Measurements from ENCODE around the gene ATP8A1.
"Not testable (repeated sequence)": the region's sequence is repeated elsewhere in the genome, so short reads cannot be mapped to it uniquely, and the experiment has no call there.

The ATP8A1 gene

DNA sequence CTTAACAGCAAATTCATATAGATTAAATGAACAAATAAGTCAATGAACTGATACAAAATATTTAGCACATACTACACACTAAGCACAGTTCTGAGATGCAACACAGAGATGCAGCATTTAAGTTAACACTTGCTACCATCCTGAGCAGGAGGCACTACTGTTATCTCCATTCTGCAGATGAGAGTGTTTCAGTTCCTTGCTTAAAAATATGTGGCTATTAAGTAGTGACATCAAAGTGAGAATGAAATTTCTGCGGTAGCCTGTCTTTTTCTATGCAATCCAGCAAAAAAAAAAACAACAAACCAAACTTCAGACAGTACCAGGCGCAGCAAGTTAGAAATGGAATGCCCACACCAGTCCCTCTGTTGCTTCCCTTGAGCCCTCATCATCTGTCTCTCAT lies 168.8 kb downstream of the ATP8A1 start:
- in situ Hi-C loops (cut with MboI; ENCODE audit: low pct_unique_long_range_greater_than_20kb, low sequenced_read_pairs), result no loop called here
- no peak for DNase-seq

DNA sequence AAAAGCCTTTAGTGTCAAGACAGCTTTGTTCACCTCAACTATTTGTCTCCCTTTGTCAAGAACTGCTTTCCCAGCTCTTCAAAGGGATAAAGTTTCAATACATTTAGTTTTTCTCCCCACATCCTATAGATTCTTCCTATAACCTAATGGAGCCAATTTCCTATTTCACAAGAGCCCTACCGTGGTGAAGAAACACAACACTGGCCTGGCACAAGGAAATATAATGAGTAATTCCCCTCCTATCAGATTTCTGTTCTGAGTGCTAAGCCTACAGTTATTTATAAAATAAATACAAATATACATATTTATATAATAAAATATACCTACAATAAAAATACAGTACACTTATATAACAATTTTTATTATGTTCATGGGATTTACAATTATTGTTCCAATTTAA lies 169.7 kb downstream of the ATP8A1 start:
- DNase-seq, result no peak
- in situ Hi-C loops (cut with MboI; ENCODE audit: low pct_unique_long_range_greater_than_20kb, low sequenced_read_pairs), result no loop called here

DNA sequence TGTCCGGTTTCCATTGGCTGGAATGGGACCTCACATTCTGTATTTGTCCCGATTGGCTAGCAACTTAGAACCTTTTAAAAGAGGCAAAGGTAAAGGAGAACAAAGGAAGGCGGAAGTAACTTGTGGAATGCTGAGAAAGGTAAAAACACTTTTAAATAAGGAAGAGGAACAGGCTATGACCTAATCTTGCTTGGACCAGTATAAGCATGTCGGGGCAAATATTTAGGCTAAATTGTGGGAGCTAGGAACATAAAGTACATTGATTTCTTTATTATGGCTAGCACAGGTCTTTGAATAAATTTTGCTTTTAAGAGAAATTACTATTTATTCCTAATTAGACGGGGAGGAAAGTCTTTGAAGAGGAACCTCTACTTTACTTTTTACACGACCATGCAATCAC lies 170.7 kb downstream of the ATP8A1 start:
- in situ Hi-C loops (cut with MboI; ENCODE audit: low pct_unique_long_range_greater_than_20kb, low sequenced_read_pairs); DNase-seq: not testable (repeated sequence)

DNA sequence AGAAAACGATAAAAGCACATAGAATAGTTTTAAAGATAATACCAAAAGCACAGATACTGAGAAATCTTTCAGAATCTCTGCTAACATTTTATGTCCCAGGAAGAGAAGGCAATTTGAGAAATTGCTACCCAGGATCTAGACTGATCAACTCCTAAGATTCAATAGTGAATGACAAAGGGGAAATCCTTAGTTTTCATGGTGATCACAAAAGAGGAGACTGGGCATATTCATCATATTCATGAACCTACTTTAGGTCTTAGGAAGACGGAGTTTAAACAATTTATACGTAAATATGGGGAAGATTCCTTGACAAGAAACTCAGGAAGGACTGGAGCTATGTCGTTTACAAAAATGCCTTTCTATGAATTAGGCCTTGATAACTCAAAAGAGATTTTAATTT lies 172.3 kb downstream of the ATP8A1 start:
- no peak for DNase-seq
- in situ Hi-C loops (cut with MboI; ENCODE audit: low pct_unique_long_range_greater_than_20kb, low sequenced_read_pairs), result no loop called here

DNA sequence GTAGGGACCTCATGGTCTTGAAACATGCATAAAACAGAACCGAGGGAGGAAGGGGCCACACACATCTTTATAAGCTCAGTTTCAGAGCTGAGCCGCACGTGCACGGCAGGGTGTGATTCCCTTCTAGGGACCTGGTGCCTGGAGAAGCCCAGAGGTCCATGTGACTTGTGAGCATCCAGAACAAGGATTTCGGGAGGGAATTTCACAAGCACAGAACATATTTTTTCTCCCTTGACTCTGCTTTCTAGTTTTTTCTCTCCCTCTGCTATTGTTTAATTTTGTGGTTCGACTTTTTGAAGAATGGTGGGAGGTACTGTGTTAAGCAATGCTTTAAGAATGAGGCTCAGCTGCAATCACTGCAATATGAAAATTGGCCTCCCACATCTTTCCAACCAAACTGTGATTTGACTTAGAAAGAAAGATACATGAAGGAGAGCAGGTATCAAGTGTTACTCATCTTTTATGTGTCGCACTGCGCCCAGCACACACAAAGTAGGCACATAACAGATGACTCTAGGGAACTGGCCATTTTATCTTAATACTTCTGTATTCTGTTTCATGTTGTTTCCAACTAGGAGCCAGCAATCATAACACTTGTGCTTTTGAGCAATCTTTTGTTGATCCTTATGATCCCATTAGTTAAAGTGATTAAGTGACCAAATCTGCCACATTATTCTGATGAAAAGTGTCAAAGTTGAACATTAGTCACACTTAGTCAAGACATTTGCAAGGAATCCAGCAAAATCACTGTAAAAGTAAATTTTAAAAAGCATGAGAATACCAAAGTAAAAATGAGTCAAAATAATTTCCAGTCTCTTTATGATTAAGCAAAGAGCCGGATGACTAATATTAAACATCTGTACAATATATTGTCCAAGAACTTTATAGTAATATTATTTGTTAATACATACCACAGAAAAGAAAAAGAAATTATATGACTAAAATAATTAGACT lies 173.2 kb downstream of the ATP8A1 start:
- DNase-seq, result no peak
- in situ Hi-C loops (cut with MboI; ENCODE audit: low pct_unique_long_range_greater_than_20kb, low sequenced_read_pairs), result no loop called here

DNA sequence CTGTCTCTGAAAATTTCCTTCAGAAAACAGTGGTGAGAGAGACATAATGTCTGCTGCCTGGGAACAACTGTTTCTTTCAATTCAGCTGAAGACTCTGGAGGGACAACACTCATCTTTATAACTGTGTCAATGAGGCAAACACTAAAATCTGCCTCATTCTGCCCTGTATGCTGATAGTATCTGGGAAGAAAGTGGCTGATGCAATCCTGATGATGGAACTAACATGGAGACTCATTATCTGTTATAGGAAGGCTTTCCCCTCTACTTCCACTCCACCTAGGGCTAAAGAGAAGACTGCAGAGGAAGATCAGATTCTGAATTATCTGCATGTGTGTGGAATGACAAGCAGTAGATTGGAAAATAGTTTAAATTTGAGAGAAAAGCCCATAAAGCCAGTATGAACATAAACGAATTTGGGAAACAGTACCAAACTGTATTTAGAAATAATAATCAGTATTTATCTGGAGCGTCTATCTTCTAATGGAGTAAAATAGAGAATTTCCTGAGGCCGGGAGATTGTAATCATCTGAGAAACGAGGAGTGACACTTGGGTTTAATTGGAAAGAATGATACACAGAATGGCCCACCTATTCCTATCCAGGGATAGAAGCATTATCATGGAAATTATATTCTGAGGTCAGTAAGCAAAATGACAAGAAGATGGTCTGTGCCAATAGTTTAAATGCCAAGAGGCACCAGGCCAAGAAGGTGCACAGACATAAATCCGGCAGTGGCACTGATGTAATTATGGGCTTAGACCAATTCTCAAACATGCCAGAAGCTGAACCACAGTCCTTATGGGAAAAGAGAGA lies 174.2 kb downstream of the ATP8A1 start:
- DNase-seq, result no peak
- in situ Hi-C loops (cut with MboI; ENCODE audit: low pct_unique_long_range_greater_than_20kb, low sequenced_read_pairs), result no loop called here

DNA sequence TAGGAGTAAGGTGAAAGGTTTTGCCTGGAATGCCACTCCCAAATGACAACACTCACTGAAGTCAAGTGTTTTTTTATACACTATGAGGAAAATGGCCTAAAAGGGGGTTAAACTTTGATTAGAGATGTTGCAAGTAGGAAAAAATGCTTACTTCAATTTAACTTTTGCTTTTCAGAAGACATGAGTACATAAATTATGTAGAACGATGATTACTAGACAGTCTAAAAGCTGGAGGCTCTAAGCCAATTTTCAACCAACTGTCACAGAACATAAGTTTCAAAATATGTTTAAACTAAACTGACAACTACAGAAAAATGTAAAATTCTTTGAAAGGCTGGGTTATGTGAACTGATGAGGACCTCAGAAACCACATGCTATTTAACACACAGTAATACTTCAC lies 176.2 kb downstream of the ATP8A1 start:
- in situ Hi-C loops (cut with MboI; ENCODE audit: low pct_unique_long_range_greater_than_20kb, low sequenced_read_pairs), result no loop called here
- no peak for DNase-seq

DNA sequence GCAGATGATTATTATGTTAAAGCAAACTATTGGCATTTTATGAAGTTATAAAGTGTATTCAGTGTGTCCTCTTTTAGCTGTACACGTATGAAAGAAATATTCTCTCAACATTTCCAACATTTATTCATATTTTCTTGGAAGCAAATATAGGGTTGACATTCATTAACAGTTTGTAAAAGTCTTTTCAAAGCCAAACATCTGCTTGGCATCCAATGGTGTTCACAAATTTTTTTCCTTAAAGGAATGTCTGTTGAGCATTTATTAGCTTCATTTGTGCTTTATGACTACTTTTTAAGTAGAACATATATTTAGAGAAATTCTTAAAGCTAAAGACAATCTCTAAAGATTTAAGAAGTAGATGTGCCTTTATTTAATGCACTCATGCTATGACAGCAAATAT lies 176.6 kb downstream of the ATP8A1 start:
- in situ Hi-C loops (cut with MboI; ENCODE audit: low pct_unique_long_range_greater_than_20kb, low sequenced_read_pairs), result no loop called here
- DNase-seq, result no peak

DNA sequence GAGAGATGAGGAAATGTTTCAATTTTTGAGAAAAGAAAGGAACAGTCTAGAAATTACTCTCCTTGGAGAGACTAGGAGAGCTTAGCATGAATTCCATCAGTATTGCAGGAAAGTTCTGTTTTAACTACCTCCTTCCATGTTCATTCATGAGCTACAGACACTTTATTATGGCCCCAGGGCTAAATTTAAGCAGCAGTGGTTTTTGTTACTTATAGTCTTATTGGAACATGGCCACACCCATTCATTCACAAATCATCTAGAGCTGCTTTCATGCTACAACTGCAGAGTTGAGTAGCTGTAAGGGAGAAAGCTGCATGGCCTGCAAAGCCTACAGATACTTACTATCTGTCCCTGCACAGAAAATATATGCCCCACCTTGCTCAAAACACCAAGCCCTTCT lies 178.0 kb downstream of the ATP8A1 start:
- no peak for DNase-seq
- in situ Hi-C loops (cut with MboI; ENCODE audit: low pct_unique_long_range_greater_than_20kb, low sequenced_read_pairs), result no loop called here

DNA sequence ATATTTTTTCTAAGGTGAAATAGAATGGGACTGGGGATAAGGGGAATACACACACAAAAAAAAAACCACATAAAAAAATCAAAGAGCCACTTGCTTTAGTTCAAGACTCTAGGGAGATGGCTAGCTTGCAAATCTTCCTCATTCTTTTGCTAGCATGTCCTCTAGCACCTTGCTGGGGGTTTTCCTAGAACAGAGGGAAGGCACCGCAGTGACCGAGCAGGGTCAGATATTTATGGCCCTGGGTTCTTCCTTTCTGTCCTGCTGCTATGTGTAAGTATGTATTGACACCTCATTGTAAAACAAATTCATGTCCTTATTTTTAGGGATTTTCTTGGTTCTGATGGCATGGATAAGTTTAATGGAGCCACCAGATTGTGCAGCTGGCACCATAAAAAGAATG lies 178.4 kb downstream of the ATP8A1 start:
- DNase-seq, result no peak
- in situ Hi-C loops (cut with MboI; ENCODE audit: low pct_unique_long_range_greater_than_20kb, low sequenced_read_pairs), result no loop called here

DNA sequence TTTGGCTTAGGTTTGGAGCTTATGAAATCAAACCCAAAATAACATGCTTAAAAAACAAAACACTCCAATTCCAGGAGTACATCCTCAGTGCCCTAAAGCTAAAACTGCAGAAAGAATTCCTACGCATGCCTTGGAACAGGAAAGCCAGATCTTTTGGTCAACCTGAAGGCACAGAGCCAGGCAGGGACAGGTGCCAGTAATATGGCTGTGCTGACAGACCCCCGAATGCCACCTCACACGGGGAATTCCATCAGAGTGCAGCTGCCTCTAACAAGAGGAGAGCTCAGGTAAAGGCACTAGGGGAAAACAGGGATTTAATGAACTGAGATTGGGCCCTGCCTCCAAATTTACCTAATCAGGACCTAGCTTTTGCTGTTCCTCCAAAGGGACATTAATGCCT lies 182.5 kb downstream of the ATP8A1 start:
- DNase-seq, result no peak
- in situ Hi-C loops (cut with MboI; ENCODE audit: low pct_unique_long_range_greater_than_20kb, low sequenced_read_pairs), result no loop called here

DNA sequence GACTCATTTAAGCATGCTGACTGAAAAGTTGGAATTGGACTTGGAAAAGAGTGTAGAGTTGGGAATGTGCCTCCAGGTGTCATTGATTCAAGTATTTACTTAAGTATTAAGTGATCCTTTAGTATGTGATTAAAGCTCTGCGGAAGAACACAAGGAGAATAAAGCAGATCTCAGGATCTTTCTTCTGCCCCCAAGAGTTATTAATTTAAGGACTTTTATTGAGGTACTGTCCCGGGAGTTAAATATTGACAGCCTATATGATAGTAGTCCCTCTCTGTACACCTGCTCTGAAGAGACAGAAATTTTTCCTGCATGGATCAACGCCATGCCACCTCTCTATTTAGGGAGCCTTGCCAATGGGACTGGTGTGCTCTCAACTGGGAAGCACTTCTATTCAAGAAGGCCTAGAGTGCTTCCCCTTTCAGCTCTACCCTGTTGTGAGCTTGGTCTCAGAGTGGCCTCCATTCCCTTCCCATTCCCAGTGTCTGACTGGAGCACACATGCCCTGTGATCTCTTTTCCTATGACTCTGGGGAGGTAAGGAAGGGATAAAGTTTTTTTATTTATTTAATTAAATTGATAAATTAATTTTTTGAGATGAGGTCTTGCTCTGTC lies 183.7 kb downstream of the ATP8A1 start:
- in situ Hi-C loops (cut with MboI; ENCODE audit: low pct_unique_long_range_greater_than_20kb, low sequenced_read_pairs), result no loop called here
- DNase-seq, result no peak

DNA sequence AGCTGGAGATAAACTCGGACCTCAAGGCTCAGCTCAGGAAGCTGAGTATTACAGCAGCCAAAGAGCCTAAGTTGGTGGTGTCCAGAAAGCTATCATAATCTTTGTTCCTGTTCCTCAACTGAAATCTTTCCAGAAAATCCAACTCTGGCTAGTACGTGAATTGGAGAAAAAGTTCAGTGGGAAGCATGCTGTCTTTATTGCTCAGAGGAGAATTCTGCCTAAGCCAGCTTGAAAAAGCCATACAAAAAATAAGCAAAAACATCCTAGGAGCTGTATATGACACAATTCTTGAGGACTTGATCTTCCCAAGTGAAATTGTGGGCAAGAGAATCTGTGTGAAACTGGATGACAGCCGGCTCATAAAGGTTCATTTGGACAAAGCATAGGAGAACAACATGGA lies 185.0 kb downstream of the ATP8A1 start:
- in situ Hi-C loops (cut with MboI; ENCODE audit: low pct_unique_long_range_greater_than_20kb, low sequenced_read_pairs), result no loop called here
- DNase-seq, result no peak

DNA sequence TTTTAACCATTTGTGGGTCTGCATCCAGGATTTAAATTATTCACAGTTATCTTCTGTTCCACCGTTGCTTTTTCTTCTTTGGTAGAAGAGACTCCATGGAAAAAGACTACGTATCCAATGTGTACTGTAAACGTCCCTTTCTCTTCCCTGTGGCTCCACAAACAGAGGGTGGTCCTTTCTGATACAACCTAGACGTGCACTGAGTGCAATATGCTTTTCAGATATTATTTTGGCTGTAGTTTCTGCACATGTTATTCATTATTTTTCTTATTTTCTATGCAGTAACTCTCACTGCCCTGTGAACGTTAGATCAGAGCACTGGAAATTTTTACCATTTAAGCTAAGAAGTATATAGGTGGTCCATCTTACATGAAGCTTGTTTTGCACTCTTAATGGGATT lies 186.9 kb downstream of the ATP8A1 start:
- in situ Hi-C loops (cut with MboI; ENCODE audit: low pct_unique_long_range_greater_than_20kb, low sequenced_read_pairs), result no loop called here
- no peak for DNase-seq

DNA sequence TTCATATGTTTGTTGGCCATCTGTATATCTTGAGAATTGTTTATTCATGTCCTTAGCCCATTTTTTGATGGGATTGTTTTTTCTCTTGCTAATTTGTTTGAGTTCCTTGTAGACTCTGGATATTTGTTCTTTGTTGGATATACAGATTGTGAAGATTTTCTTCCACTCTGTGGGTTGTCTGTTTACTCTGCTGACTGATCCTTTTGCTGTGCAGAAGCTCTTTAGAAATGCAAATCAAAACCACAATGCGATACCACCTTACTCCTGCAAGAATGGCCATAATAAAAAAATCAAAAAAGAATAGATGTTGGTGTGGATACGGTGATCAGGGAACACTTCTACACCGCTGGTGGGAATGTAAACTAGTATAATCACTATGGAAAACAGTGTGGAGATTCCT lies 189.1 kb downstream of the ATP8A1 start:
- DNase-seq; in situ Hi-C loops (cut with MboI; ENCODE audit: low pct_unique_long_range_greater_than_20kb, low sequenced_read_pairs): not testable (repeated sequence)

DNA sequence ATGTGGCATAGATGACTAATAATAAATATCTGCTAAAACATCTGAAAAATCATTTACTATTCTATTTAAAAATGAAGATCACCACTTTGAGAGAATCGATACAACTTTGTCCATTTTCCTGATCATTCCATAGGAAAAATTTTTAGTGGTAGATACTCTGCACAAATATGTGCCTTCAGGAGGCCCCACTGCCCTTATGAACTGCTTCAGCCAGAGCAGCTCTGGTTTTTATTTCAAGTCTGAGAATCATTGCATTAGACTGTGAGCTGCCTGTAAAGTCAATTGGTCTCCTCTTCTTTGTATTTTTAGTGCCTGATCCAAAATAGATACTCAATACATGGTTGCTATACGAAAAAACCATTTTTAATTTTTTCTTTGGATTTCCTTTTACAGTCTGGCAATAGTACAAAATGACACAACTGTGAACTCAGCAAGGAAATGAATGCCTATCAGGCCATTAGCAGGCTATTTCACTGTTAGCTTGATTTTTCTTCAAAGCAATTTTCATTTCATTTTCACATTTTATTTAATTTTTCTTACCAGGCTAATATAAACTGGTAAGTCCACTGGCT lies 190.5 kb downstream of the ATP8A1 start:
- in situ Hi-C loops (cut with MboI; ENCODE audit: low pct_unique_long_range_greater_than_20kb, low sequenced_read_pairs), result no loop called here
- no peak for DNase-seq

DNA sequence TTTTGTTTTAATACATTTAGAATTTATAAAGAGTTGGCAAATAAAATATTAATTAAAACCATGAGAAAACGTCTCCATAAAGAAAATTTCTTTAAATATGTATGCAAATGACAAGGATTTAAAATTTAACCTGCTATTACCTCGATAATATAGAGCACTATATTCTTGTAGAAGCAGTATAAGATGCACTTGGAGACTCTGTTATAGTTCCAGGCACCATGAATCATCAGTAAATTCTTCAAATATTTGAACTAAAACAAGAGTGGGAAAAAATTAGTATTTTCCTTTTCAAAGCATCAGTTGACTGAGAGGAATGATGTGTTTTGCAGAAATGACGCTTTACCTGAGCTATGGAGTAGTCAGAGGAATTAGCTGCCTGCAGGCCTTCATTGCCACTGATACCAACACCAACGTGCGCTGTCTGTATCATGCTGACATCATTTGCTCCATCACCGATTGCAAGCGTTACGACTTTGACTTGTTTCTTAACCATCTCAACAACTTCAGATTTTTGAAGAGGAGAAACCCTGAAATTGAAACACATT lies 192.3 kb downstream of the ATP8A1 start:
- in situ Hi-C loops (cut with MboI; ENCODE audit: low pct_unique_long_range_greater_than_20kb, low sequenced_read_pairs), result no loop called here
- DNase-seq, result no peak

DNA sequence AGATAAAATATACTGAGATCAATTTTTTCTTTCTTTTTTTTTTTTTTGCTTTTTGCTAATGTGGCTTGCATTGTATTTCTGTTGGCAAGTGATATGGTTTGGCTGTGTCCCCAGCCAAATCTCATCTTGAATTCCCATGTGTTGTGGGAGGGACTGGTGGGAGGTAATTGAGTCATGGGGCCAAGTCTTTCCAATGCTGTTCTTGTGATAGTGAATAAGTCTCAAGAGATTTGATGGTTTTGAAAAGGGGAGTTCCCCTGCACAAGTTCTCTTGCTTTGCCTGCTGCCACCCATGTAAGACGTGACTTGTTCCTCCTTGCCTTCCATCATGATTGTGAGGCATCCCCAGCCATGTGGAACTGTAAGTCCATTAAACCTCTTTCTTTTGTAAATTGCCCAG lies 195.7 kb downstream of the ATP8A1 start:
- in situ Hi-C loops (cut with MboI; ENCODE audit: low pct_unique_long_range_greater_than_20kb, low sequenced_read_pairs); DNase-seq: not testable (repeated sequence)

DNA sequence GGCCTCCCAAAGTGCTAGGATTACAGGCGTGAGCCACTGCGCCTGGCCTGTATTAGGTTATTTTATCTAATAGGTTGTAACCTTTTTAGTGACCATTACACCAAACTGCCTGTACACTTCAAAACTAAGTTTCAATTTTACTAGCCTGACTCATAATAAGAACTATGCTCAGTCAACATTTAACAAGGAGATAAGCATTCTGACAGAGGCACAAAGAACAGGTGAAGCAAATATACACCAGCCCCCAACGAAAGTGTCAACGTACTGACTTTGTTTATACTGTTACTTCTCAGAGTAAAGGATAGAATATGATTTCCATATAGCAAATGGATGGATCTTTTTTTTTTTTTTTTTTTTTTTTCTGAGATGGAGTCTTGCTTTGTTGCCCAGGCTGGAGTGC lies 196.9 kb downstream of the ATP8A1 start:
- no peak for DNase-seq
- in situ Hi-C loops (cut with MboI; ENCODE audit: low pct_unique_long_range_greater_than_20kb, low sequenced_read_pairs), result no loop called here

All from KBM-7 (cell line).